ENCODE results near the gene NTM. TPM values are rescaled to one million over a fixed set of nuclear protein-coding genes. Genes with fewer than 3 reads are reported as not detected.

Gene NTM
- total RNA-seq, 1 experiment from 2014 or later: 16.4 TPM

- no peak overlapping the region for H3K4me3 Mint-ChIP-seq
- peaks cover 22% of the 10 kb centered on the region for H3K4me1 Mint-ChIP-seq
- CTCF ChIA-PET: interaction anchor here (1.0 to 1.9 kb wide), 2 partner anchors 22 to 80 kb away, joined by 3 to 9 read pairs; no protein-coding TSS in a partner anchor
Observed at GRCh38 chr11:131488238-131488637, 117.8 kb downstream of the NTM start.

GRCh38 chr11:131491503-131491902, 121.1 kb downstream of the NTM start:
- ChIA-PET CTCF (interaction anchor here (2.0 kb wide), 1 partner anchor 26 kb away, joined by 6 read pairs; no protein-coding TSS in a partner anchor), POLR2A (no interaction called here)
- TF ChIP-seq ZNF423 (CRISPR knock-in tag; IDR thresholded peaks at IDR 0.05): no peak
- no peak for TF ChIP-seq ZNF232 (CRISPR knock-in tag; IDR thresholded peaks at IDR 0.05)
- TF ChIP-seq FOXJ3 (CRISPR knock-in tag; IDR thresholded peaks at IDR 0.05; ENCODE audit: borderline replicate concordance): no peak
- no peak for TF ChIP-seq ATF2 (CRISPR knock-in tag; IDR thresholded peaks at IDR 0.05; ENCODE audit: borderline replicate concordance, low read depth)
- no peak for TF ChIP-seq ESRRA (CRISPR knock-in tag; IDR thresholded peaks at IDR 0.05; ENCODE audit: borderline replicate concordance)
- TF ChIP-seq ZNF396 (CRISPR knock-in tag; IDR thresholded peaks at IDR 0.05; ENCODE audit: borderline replicate concordance): no peak
- no peak for TF ChIP-seq GTF2I (CRISPR knock-in tag; conservative IDR thresholded peaks at IDR 0.05)
- TF ChIP-seq NR2C2 (CRISPR knock-in tag; IDR thresholded peaks at IDR 0.05): no peak
- TF ChIP-seq USF1 (CRISPR knock-in tag; IDR thresholded peaks at IDR 0.05): no peak

More at GRCh38 chr11:131488238-131488637, 117.8 kb downstream of the NTM start:
- Mint-ChIP-seq H3K27ac (no peak overlapping the region), H3K9me3 (no peaks in the 10 kb centered on the region), H3K36me3 (no peaks in the 10 kb centered on the region), H3K27me3 (ENCODE audit: low read depth) (peaks cover 6% of the 10 kb centered on the region; the same call in 1 of the 2 replicates)
- no peak for TF ChIP-seq HMGA2 (CRISPR knock-in tag; IDR thresholded peaks at IDR 0.05)
- TF ChIP-seq JAZF1 (CRISPR knock-in tag; IDR thresholded peaks at IDR 0.05): no peak
- TF ChIP-seq AFF4 (CRISPR knock-in tag; IDR thresholded peaks at IDR 0.05; ENCODE audit: borderline replicate concordance): no peak
- TF ChIP-seq SOX15 (CRISPR knock-in tag; IDR thresholded peaks at IDR 0.05): no peak
- TF ChIP-seq ZNF138 (CRISPR knock-in tag; conservative IDR thresholded peaks at IDR 0.05): no peak
- no peak for TF ChIP-seq RELA (CRISPR knock-in tag; IDR thresholded peaks at IDR 0.05; ENCODE audit: borderline replicate concordance)
- TF ChIP-seq CTCF (IDR thresholded peaks at IDR 0.05): no peak
- no peak for TF ChIP-seq FOXP4 (CRISPR knock-in tag; IDR thresholded peaks at IDR 0.05)
- no peak for TF ChIP-seq EMX1 (CRISPR knock-in tag; IDR thresholded peaks at IDR 0.05)
- no peak for TF ChIP-seq JUN (CRISPR knock-in tag; IDR thresholded peaks at IDR 0.05)
- TF ChIP-seq NR3C1 (CRISPR knock-in tag; conservative IDR thresholded peaks at IDR 0.05; ENCODE audit: low read depth): no peak
- TF ChIP-seq ZNF317 (CRISPR knock-in tag; IDR thresholded peaks at IDR 0.05; ENCODE audit: borderline replicate concordance, low read depth): no peak
- no peak for TF ChIP-seq NFATC4 (CRISPR knock-in tag; IDR thresholded peaks at IDR 0.05)
- TF ChIP-seq NFE2L1 (CRISPR knock-in tag; IDR thresholded peaks at IDR 0.05): no peak
- DNase-seq (ENCODE audit: low spot score) (no peak), ATAC-seq (no peak)
- POLR2A ChIA-PET: no interaction called here

More at GRCh38 chr11:131491503-131491902, 121.1 kb downstream of the NTM start:
- Mint-ChIP-seq H3K4me1 (peaks cover 20% of the 10 kb centered on the region), H3K4me3 (no peak overlapping the region), H3K27me3 (ENCODE audit: low read depth) (no peaks in the 10 kb centered on the region), H3K36me3 (no peaks in the 10 kb centered on the region), H3K9me3 (no peaks in the 10 kb centered on the region), H3K27ac (no peak overlapping the region)
- ATAC-seq (no peak), DNase-seq (ENCODE audit: low spot score) (no peak)
